HL-60 (cell line): ENCODE results near the gene CITED1.

Source experiments
- TF ChIP-seq, protein P1 (sequence below): IDR thresholded peaks from one replicate; pipeline ENCODE4 v1.5.1; 2011; ENCODE audit warnings: low read length, control low read depth, inconsistent platforms; ENCODE audit not compliant: insufficient read depth
- TF ChIP-seq, protein P2 (sequence below): IDR thresholded peaks from 2 replicates; pipeline ENCODE4 v1.6.1; 2012; ENCODE audit warnings: low read depth; ENCODE audit not compliant: insufficient replicate concordance

DNA sequence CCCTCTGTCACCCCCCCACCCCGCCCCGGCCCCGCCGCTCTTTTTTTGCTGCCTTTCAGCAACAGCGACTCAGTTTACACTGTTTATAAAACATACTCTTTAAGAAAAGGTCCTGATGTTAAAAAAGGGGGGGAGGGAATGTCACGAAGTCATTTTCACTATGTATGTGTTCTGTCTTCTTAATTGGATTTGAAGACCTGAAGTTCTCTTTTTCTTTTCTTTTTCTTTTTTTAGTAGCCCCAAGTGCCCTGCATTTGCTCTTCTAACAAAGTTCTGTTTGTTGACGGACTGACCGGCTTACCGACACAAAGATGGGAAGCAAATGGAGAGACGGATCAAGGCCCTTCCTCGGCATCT lies 2.5 kb upstream of the CITED1 start:
- TF ChIP-seq, protein P1, sequence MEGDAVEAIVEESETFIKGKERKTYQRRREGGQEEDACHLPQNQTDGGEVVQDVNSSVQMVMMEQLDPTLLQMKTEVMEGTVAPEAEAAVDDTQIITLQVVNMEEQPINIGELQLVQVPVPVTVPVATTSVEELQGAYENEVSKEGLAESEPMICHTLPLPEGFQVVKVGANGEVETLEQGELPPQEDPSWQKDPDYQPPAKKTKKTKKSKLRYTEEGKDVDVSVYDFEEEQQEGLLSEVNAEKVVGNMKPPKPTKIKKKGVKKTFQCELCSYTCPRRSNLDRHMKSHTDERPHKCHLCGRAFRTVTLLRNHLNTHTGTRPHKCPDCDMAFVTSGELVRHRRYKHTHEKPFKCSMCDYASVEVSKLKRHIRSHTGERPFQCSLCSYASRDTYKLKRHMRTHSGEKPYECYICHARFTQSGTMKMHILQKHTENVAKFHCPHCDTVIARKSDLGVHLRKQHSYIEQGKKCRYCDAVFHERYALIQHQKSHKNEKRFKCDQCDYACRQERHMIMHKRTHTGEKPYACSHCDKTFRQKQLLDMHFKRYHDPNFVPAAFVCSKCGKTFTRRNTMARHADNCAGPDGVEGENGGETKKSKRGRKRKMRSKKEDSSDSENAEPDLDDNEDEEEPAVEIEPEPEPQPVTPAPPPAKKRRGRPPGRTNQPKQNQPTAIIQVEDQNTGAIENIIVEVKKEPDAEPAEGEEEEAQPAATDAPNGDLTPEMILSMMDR, result no peak
- TF ChIP-seq, protein P2, sequence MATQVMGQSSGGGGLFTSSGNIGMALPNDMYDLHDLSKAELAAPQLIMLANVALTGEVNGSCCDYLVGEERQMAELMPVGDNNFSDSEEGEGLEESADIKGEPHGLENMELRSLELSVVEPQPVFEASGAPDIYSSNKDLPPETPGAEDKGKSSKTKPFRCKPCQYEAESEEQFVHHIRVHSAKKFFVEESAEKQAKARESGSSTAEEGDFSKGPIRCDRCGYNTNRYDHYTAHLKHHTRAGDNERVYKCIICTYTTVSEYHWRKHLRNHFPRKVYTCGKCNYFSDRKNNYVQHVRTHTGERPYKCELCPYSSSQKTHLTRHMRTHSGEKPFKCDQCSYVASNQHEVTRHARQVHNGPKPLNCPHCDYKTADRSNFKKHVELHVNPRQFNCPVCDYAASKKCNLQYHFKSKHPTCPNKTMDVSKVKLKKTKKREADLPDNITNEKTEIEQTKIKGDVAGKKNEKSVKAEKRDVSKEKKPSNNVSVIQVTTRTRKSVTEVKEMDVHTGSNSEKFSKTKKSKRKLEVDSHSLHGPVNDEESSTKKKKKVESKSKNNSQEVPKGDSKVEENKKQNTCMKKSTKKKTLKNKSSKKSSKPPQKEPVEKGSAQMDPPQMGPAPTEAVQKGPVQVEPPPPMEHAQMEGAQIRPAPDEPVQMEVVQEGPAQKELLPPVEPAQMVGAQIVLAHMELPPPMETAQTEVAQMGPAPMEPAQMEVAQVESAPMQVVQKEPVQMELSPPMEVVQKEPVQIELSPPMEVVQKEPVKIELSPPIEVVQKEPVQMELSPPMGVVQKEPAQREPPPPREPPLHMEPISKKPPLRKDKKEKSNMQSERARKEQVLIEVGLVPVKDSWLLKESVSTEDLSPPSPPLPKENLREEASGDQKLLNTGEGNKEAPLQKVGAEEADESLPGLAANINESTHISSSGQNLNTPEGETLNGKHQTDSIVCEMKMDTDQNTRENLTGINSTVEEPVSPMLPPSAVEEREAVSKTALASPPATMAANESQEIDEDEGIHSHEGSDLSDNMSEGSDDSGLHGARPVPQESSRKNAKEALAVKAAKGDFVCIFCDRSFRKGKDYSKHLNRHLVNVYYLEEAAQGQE, result no peak
